Fibroblast of villous mesenchyme (primary cell): Measurements from ENCODE around the gene ABHD17C. TPM values are rescaled to one million over a fixed set of nuclear protein-coding genes. Genes with fewer than 3 reads are reported as not detected.

Experiments
- DNase-seq: peaks from one replicate; pipeline ENCODE4 v3.0.0-alpha.2; 2010; ENCODE audit warnings: low read depth
- H3K4me3 ChIP-seq: 2 replicates; pipeline ENCODE4 v1.5.1; 2011; ENCODE audit warnings: low read depth, mild to moderate bottlenecking, low read length
- CTCF ChIP-seq: IDR thresholded peaks from 2 replicates; pipeline ENCODE4 v1.5.1; 2012; ENCODE audit warnings: low read depth, mild to moderate bottlenecking, low read length; ENCODE audit not compliant: insufficient read depth
- total RNA-seq: library from RNA; depleted of rRNA; stranded (reverse); fragments of >200 nt; gene quantifications from 2 replicates; pipeline ENCODE4 v1.2.3, GENCODE V29; 2012

Gene ABHD17C
- total RNA-seq, 1 donor, result 12.1 TPM

DNA sequence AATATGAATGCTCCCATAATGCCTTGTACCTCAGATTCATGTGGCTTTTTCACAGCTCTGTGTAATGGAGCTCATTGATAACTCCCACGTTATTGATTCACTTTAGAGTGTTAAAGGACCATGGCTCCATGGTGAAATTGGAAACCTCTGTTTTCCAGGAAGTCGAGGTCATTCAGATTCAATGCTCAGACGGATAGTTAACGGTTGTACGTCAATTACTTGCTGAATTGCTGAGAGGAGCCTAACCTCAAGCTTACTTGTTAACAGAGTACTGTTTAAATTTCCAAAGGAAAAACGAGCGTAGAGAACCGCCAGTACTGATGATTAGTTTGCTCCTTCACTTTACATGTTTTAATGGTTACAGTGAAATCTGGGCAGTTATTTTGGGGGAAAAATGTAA, 11.1 kb downstream of the ABHD17C start:
- DNase-seq, result no peak
- TF ChIP-seq CTCF, result no peak
- no peak overlapping the region for H3K4me3 ChIP-seq

- no peak for TF ChIP-seq CTCF
- no peak for DNase-seq
- no peak overlapping the region for H3K4me3 ChIP-seq
Observed at GRCh38 chr15:80709542-80709941, 14.4 kb downstream of the ABHD17C start.

DNA sequence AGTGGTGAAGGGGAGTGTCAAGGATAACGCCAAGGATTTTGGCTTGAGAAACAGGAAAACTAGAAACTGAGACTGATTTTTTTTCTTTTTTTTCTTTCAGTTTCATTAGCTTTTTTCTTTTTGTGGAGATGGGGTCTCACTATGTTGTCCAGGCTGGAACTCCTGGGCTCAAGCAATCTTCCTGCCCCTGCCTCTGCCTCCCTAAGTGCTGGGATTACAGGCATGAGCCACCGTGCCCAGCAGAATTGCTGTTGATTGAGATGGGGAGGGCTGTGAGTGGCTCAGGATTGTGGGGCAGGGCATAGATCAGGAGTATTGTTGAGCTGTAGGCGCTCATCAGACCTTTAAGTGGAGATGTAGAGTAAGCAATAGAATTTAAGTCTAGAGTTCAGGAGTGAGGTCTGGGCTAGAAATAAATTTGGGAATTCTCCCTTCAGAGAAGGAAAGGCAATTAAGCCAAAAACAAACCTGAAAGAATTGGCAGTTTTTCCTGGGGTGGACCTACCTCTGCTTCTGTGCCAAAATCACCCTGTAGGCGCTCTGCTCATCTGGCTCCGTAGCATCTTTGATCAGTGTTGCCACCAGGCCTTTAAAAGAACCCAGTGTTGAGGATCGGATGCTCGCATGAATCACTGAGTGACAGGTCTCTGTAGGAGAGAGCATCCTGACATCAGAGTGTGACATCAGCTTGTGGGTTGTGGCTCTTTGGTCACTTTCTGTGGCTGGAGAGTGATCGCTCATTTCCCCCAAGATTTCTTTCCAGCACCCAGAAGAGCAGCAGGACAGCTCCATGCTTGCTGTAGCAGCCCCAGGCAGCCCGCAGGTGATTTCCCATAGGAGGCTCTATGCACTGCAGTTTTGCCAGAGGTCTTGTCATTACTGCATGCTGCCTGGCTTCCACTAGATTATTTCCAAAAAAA, 15.8 kb downstream of the ABHD17C start:
- no peak for DNase-seq
- no peak overlapping the region for H3K4me3 ChIP-seq
- TF ChIP-seq CTCF, result no peak

GRCh38 chr15:80711886-80712285, 16.8 kb downstream of the ABHD17C start:
- H3K4me3 ChIP-seq, result no peak overlapping the region
- no peak for TF ChIP-seq CTCF
- DNase-seq, result no peak

GRCh38 chr15:80712956-80713355, 17.8 kb downstream of the ABHD17C start:
- no peak for DNase-seq
- H3K4me3 ChIP-seq, result no peak overlapping the region
- no peak for TF ChIP-seq CTCF

GRCh38 chr15:80721476-80721875, 26.4 kb downstream of the ABHD17C start:
- no peak overlapping the region for H3K4me3 ChIP-seq
- no peak for DNase-seq
- TF ChIP-seq CTCF, result no peak
